ENCODE measurements around the gene RMRP. TPM values are rescaled to one million over a fixed set of nuclear protein-coding genes. Genes with fewer than 3 reads are reported as not detected.

RMRP gene
- total and polyA plus RNA-seq, 4 donors, result 14,949 to 16,694 TPM; not detected in 2

GRCh38 chr9:35683323-35683722 is 25.5 kb upstream of the RMRP start:
- Histone ChIP-seq H3K9me3 (ENCODE audit: control insufficient read depth, low read length) (no peaks in the 10 kb centered on the region), H3K36me3 (ENCODE audit: control insufficient read depth in 1 of 2, insufficient read depth in 2 of 2, low read length in 1 of 2) (peaks cover 0 to 26% of the 10 kb centered on the region in 2 donors), H3K27ac (ENCODE audit: low read depth in 1 of 2, low read length in 2 of 2) (peak overlapping the region in 1 of 2 donors; percentile 59), H3K4me3 (ENCODE audit: low read length in 2 of 2) (no peak overlapping the region), H3K27me3 (ENCODE audit: control insufficient read depth in 1 of 2, insufficient read depth in 2 of 2, low read length in 1 of 2) (no peaks in the 10 kb centered on the region), H3K4me1 (ENCODE audit: control insufficient read depth in 1 of 2, insufficient read depth in 2 of 2, low read length in 2 of 2) (no peaks in the 10 kb centered on the region)
- 7 to 16% methylated on average over 2 of the region's 2 CpGs for WGBS, 2 donors
- intact Hi-C loops (cut with DNase I), result no loop called here
- ATAC-seq (ENCODE audit: low FRiP score) (no peak), DNase-seq (no peak)

DNA sequence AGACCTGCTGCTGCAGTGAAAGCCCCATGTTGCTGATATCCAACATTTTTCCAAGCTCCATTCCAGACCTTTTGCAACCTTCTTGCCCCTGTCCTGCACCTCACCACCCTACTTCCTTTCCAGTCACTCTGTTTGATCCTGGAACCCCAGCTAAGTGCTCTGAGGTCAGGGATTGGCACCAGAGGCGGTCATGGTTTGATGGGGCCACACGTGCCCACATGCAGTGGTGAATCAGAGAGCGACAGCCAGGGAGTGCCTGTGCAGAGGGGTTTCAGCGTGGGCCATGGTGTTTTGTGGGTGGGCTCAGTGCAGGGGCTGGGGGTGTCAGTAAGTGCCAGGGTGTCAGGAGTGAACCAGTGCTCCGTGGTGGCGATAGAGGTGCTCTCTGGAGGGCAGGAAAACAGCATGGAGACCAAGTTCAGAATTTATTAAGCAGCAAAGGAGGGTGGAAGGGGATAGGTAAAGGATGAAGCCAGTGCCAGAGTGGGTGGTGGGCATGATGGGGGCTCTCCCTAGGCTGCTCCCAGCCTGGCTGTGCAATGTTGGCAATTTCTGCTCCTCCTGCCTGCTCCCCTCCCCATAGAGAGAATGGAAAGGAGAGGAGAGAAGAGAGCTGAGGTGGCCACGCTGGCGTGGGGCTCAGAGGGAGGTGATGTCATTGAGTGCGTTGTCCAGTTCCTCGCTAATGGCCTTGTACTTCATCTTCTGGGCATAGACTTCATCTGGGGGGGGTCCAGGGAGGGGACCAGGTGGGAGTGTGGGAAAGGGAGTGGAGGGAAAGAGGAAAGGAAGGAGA is 24.9 kb upstream of the RMRP start:
- no peaks in the 10 kb centered on the region for H3K27me3 ChIP-seq (ENCODE audit: control insufficient read depth in 1 of 2, insufficient read depth in 2 of 2, low read length in 1 of 2)
- no peak overlapping the region for H3K4me3 ChIP-seq (ENCODE audit: low read length in 2 of 2)
- ATAC-seq (ENCODE audit: low FRiP score) (no peak), DNase-seq (no peak)
- 46 to 47% methylated on average over 10 of the region's 10 CpGs for WGBS, 2 donors
- H3K27ac ChIP-seq (ENCODE audit: low read depth in 1 of 2, low read length in 2 of 2), result peak overlapping the region in 1 of 2 donors; percentile 2
- peaks cover 0 to 26% of the 10 kb centered on the region in 2 donors for H3K36me3 ChIP-seq (ENCODE audit: control insufficient read depth in 1 of 2, insufficient read depth in 2 of 2, low read length in 1 of 2)
- H3K4me1 ChIP-seq (ENCODE audit: control insufficient read depth in 1 of 2, insufficient read depth in 2 of 2, low read length in 2 of 2), result no peaks in the 10 kb centered on the region
- intact Hi-C loops (cut with DNase I), result no loop called here
- H3K9me3 ChIP-seq (ENCODE audit: control insufficient read depth, low read length), result no peaks in the 10 kb centered on the region

DNA sequence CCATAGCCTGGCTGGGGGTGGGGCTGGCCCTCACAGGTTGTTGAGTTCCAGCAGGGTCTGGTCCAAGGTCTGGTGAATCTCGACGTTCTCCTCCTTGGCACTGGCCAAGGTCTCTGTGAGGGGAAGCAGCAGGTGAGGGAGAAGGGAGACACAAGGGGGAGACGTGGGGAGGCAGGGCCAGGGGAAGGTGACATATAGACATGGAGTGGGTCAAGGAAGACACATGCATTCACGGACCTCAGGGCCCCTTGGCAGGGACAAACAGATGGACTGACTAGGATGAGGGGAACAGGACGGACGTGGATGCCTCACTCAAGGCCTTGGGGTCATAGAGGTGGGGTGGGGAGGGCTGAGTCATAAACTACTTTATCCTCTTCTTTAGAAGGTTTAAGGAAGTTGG is 24.2 kb upstream of the RMRP start:
- intact Hi-C loops (cut with DNase I), result no loop called here
- Histone ChIP-seq H3K27me3 (ENCODE audit: control insufficient read depth in 1 of 2, insufficient read depth in 2 of 2, low read length in 1 of 2) (no peaks in the 10 kb centered on the region), H3K4me1 (ENCODE audit: control insufficient read depth in 1 of 2, insufficient read depth in 2 of 2, low read length in 2 of 2) (no peaks in the 10 kb centered on the region), H3K9me3 (ENCODE audit: control insufficient read depth, low read length) (no peaks in the 10 kb centered on the region), H3K4me3 (ENCODE audit: low read length in 2 of 2) (no peak overlapping the region), H3K36me3 (ENCODE audit: control insufficient read depth in 1 of 2, insufficient read depth in 2 of 2, low read length in 1 of 2) (peaks cover 0 to 26% of the 10 kb centered on the region in 2 donors), H3K27ac (ENCODE audit: low read depth in 1 of 2, low read length in 2 of 2) (peak overlapping the region in 1 of 2 donors; percentile 10)
- ATAC-seq (ENCODE audit: low FRiP score), result no peak
- DNase-seq, result no peak
- WGBS, 2 donors, result 24 to 29% methylated on average over 6 of the region's 6 CpGs

DNA sequence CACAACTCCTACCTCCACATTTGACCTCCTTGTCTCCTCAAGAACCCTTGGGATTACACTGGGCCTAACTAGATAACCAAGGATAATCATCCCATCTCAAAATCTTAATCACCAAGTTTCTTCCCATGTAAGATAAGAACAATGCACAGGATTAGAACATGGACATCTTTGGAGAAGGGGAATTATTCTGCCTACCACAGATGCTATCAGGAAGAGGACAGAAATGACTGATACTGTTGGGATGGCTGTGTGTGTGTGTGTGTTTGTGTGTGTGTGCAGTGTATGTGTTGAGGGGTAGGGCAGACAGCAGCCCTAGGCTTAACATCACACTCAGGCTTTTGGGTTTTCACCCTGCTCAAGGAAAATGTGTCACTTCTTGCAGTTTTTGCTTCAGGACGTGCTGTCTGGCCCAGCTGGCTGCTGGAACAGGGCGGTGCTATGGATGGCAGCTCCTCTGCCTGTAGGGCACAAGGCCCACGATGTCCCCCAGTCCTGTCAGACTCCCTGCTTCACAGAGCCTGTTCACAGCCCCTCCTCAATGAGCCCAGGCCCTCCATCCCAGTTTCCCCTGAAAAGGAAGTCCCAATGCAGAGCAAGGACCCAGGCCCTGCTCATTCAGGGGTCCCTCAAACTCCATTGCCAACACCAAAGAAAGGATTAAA is 23.7 kb upstream of the RMRP start:
- ATAC-seq (ENCODE audit: low FRiP score) (peak; percentile 5), DNase-seq (peak in 1 of 2 donors; percentile 50)
- Histone ChIP-seq H3K9me3 (ENCODE audit: control insufficient read depth, low read length) (no peaks in the 10 kb centered on the region), H3K4me3 (ENCODE audit: low read length in 2 of 2) (no peak overlapping the region), H3K4me1 (ENCODE audit: control insufficient read depth in 1 of 2, insufficient read depth in 2 of 2, low read length in 2 of 2) (no peaks in the 10 kb centered on the region), H3K36me3 (ENCODE audit: control insufficient read depth in 1 of 2, insufficient read depth in 2 of 2, low read length in 1 of 2) (peaks cover 0 to 26% of the 10 kb centered on the region in 2 donors), H3K27me3 (ENCODE audit: control insufficient read depth in 1 of 2, insufficient read depth in 2 of 2, low read length in 1 of 2) (no peaks in the 10 kb centered on the region), H3K27ac (ENCODE audit: low read depth in 1 of 2, low read length in 2 of 2) (peak overlapping the region; percentile 5 to 10)
- 10 to 19% methylated on average over 3 of the region's 3 CpGs for WGBS, 2 donors
- intact Hi-C loops (cut with DNase I), result no loop called here

- WGBS, 2 donors, result 15 to 17% methylated on average over 15 of the region's 15 CpGs
Measured at GRCh38 chr9:35680331-35681105, 22.7 kb upstream of the RMRP start.

GRCh38 chr9:35679766-35680330 is 22.0 kb upstream of the RMRP start:
- no peaks in the 10 kb centered on the region for H3K9me3 ChIP-seq (ENCODE audit: control insufficient read depth, low read length)
- ATAC-seq (ENCODE audit: low FRiP score) (no peak), DNase-seq (peak in 1 of 2 donors; percentile 41)
- peaks cover 0 to 20% of the 10 kb centered on the region in 2 donors for H3K36me3 ChIP-seq (ENCODE audit: control insufficient read depth in 1 of 2, insufficient read depth in 2 of 2, low read length in 1 of 2)
- intact Hi-C loops (cut with DNase I), result no loop called here
- 45 to 51% methylated on average over 8 of the region's 8 CpGs for WGBS, 2 donors
- no peaks in the 10 kb centered on the region for H3K4me1 ChIP-seq (ENCODE audit: control insufficient read depth in 1 of 2, insufficient read depth in 2 of 2, low read length in 2 of 2)
- H3K27me3 ChIP-seq (ENCODE audit: control insufficient read depth in 1 of 2, insufficient read depth in 2 of 2, low read length in 1 of 2), result no peaks in the 10 kb centered on the region
- H3K27ac ChIP-seq (ENCODE audit: low read depth in 1 of 2, low read length in 2 of 2), result peak overlapping the region in 1 of 2 donors; percentile 80
- H3K4me3 ChIP-seq (ENCODE audit: low read length in 2 of 2), result no peak overlapping the region

More at GRCh38 chr9:35680331-35681105, 22.7 kb upstream of the RMRP start:
- Histone ChIP-seq H3K9me3 (ENCODE audit: control insufficient read depth, low read length) (no peaks in the 10 kb centered on the region), H3K4me3 (ENCODE audit: low read length in 2 of 2) (no peak overlapping the region), H3K27me3 (ENCODE audit: control insufficient read depth in 1 of 2, insufficient read depth in 2 of 2, low read length in 1 of 2) (no peaks in the 10 kb centered on the region), H3K36me3 (ENCODE audit: control insufficient read depth in 1 of 2, insufficient read depth in 2 of 2, low read length in 1 of 2) (peaks cover 0 to 26% of the 10 kb centered on the region in 2 donors), H3K27ac (ENCODE audit: low read depth in 1 of 2, low read length in 2 of 2) (peak overlapping the region; percentile 29 to 80), H3K4me1 (ENCODE audit: control insufficient read depth in 1 of 2, insufficient read depth in 2 of 2, low read length in 2 of 2) (no peaks in the 10 kb centered on the region)
- no peak for ATAC-seq (ENCODE audit: low FRiP score)
- intact Hi-C loops (cut with DNase I), result no loop called here
- DNase-seq, result peak in 1 of 2 donors; percentile 52

DNA sequence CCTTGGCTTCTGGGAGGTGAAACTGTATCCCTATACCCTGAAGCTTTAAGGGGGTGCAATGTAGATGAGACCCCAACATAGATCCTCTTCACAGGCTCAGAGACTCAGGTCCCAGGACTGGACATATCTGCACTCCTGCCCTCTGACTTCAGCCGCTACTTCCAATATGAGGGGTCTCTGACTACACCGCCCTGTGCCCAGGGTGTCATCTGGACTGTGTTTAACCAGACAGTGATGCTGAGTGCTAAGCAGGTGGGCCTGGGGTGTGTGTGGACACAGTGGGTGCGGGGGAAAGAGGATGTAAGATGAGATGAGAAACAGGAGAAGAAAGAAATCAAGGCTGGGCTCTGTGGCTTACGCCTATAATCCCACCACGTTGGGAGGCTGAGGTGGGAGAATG is 21.3 kb upstream of the RMRP start:
- WGBS, 2 donors, result 87 to 94% methylated on average over 5 of the region's 5 CpGs
- H3K27ac ChIP-seq (ENCODE audit: low read depth in 1 of 2, low read length in 2 of 2), result peak overlapping the region in 1 of 2 donors; percentile 13
- no peaks in the 10 kb centered on the region for H3K27me3 ChIP-seq (ENCODE audit: control insufficient read depth in 1 of 2, insufficient read depth in 2 of 2, low read length in 1 of 2)
- intact Hi-C loops (cut with DNase I), result no loop called here
- no peaks in the 10 kb centered on the region for H3K4me1 ChIP-seq (ENCODE audit: control insufficient read depth in 1 of 2, insufficient read depth in 2 of 2, low read length in 2 of 2)
- DNase-seq (no peak), ATAC-seq (ENCODE audit: low FRiP score) (no peak)
- no peak overlapping the region for H3K4me3 ChIP-seq (ENCODE audit: low read length in 2 of 2)
- H3K36me3 ChIP-seq (ENCODE audit: control insufficient read depth in 1 of 2, insufficient read depth in 2 of 2, low read length in 1 of 2), result peaks cover 0 to 12% of the 10 kb centered on the region in 2 donors
- no peaks in the 10 kb centered on the region for H3K9me3 ChIP-seq (ENCODE audit: control insufficient read depth, low read length)

GRCh38 chr9:35675732-35676392 is 18.0 kb upstream of the RMRP start:
- DNase-seq (peak; percentile 62 to 83), ATAC-seq (ENCODE audit: low FRiP score) (peak; percentile 61)
- Histone ChIP-seq H3K4me1 (ENCODE audit: control insufficient read depth in 1 of 2, insufficient read depth in 2 of 2, low read length in 2 of 2) (no peaks in the 10 kb centered on the region), H3K9me3 (ENCODE audit: control insufficient read depth, low read length) (no peaks in the 10 kb centered on the region), H3K36me3 (ENCODE audit: control insufficient read depth in 1 of 2, insufficient read depth in 2 of 2, low read length in 1 of 2) (no peaks in the 10 kb centered on the region), H3K27ac (ENCODE audit: low read depth in 1 of 2, low read length in 2 of 2) (no peak overlapping the region), H3K4me3 (ENCODE audit: low read length in 2 of 2) (peak overlapping the region; percentile 8 to 34), H3K27me3 (ENCODE audit: control insufficient read depth in 1 of 2, insufficient read depth in 2 of 2, low read length in 1 of 2) (no peaks in the 10 kb centered on the region)
- WGBS, 2 donors, result 7 to 9% methylated on average over 48 to 51 of the region's 51 CpGs
- intact Hi-C loops (cut with DNase I), result no loop called here

All from aorta (tissue), 5 donors.